ENCODE data around the gene NAPB.
A peak's percentile ranks its signal among the peaks of the same experiment; 100 is the strongest.
"Not testable (repeated sequence)": the region's sequence is repeated elsewhere in the genome, so short reads cannot be mapped to it uniquely, and the experiment has no call there.

Gene NAPB

GRCh38 chr20:23350196-23350903 lies 70.9 kb downstream of the NAPB start, which contains the start of gene NXT1:
Gene NXT1 (plus strand): TSS chr20:23350791. CDS start chr20:23354042, 3,251 bp downstream.
- TF ChIP-seq TAF1 (IDR thresholded peaks at IDR 0.05; ENCODE audit: borderline replicate concordance, low read depth, low read length), result no peak
- TF ChIP-seq POLR2AphosphoS5 (IDR thresholded peaks at IDR 0.05; ENCODE audit: low read depth, low read length), result peak; percentile 79
- peak; percentile 77; the same call in 1 of the 2 replicates for TF ChIP-seq POLR2A (IDR thresholded peaks at IDR 0.05; ENCODE audit: low read depth, low read length)
- DNase-seq (ENCODE audit: insufficient read length), result peak; percentile 81
- peak; percentile 97 for FAIRE-seq

GRCh38 chr20:23349338-23350195 lies 71.7 kb downstream of the NAPB start:
- no peak for FAIRE-seq
- peak; percentile 67 for DNase-seq (ENCODE audit: insufficient read length)
- no peak for TF ChIP-seq POLR2A (IDR thresholded peaks at IDR 0.05; ENCODE audit: low read depth, low read length)
- TF ChIP-seq TAF1 (IDR thresholded peaks at IDR 0.05; ENCODE audit: borderline replicate concordance, low read depth, low read length), result no peak
- TF ChIP-seq POLR2AphosphoS5 (IDR thresholded peaks at IDR 0.05; ENCODE audit: low read depth, low read length), result no peak

GRCh38 chr20:23348510-23348909 lies 72.8 kb downstream of the NAPB start:
- not testable (repeated sequence) for FAIRE-seq; DNase-seq (ENCODE audit: insufficient read length)

- no peak for TF ChIP-seq TAF1 (IDR thresholded peaks at IDR 0.05; ENCODE audit: borderline replicate concordance, low read depth, low read length)
- TF ChIP-seq POLR2AphosphoS5 (IDR thresholded peaks at IDR 0.05; ENCODE audit: low read depth, low read length), result no peak
- TF ChIP-seq POLR2A (IDR thresholded peaks at IDR 0.05; ENCODE audit: low read depth, low read length), result no peak
- FAIRE-seq, result no peak
- DNase-seq (ENCODE audit: insufficient read length), result no peak
Observed at GRCh38 chr20:23347791-23348190, 73.5 kb downstream of the NAPB start.

- TF ChIP-seq TAF1 (IDR thresholded peaks at IDR 0.05; ENCODE audit: borderline replicate concordance, low read depth, low read length), result no peak
- TF ChIP-seq POLR2A (IDR thresholded peaks at IDR 0.05; ENCODE audit: low read depth, low read length), result no peak
- no peak for TF ChIP-seq POLR2AphosphoS5 (IDR thresholded peaks at IDR 0.05; ENCODE audit: low read depth, low read length)
- FAIRE-seq (no peak), DNase-seq (ENCODE audit: insufficient read length) (no peak)
Observed at GRCh38 chr20:23346002-23346401, 75.3 kb downstream of the NAPB start.

GRCh38 chr20:23344336-23344735 lies 77.0 kb downstream of the NAPB start:
- FAIRE-seq (no peak), DNase-seq (ENCODE audit: insufficient read length) (no peak)
- TF ChIP-seq POLR2A (IDR thresholded peaks at IDR 0.05; ENCODE audit: low read depth, low read length) (no peak), POLR2AphosphoS5 (IDR thresholded peaks at IDR 0.05; ENCODE audit: low read depth, low read length) (no peak)

- no peak for TF ChIP-seq POLR2AphosphoS5 (IDR thresholded peaks at IDR 0.05; ENCODE audit: low read depth, low read length)
- TF ChIP-seq POLR2A (IDR thresholded peaks at IDR 0.05; ENCODE audit: low read depth, low read length), result no peak
- no peak for TF ChIP-seq TAF1 (IDR thresholded peaks at IDR 0.05; ENCODE audit: borderline replicate concordance, low read depth, low read length)
- FAIRE-seq (no peak), DNase-seq (ENCODE audit: insufficient read length) (no peak)
Observed at GRCh38 chr20:23343590-23343989, 77.7 kb downstream of the NAPB start.

- DNase-seq (ENCODE audit: insufficient read length) (peak; percentile 31), FAIRE-seq (no peak)
- no peak for TF ChIP-seq POLR2AphosphoS5 (IDR thresholded peaks at IDR 0.05; ENCODE audit: low read depth, low read length)
- no peak for TF ChIP-seq TAF1 (IDR thresholded peaks at IDR 0.05; ENCODE audit: borderline replicate concordance, low read depth, low read length)
- no peak for TF ChIP-seq POLR2A (IDR thresholded peaks at IDR 0.05; ENCODE audit: low read depth, low read length)
Observed at GRCh38 chr20:23341073-23341472, 80.2 kb downstream of the NAPB start.

- FAIRE-seq, result peak; percentile 74
- TF ChIP-seq POLR2AphosphoS5 (IDR thresholded peaks at IDR 0.05; ENCODE audit: low read depth, low read length) (no peak), POLR2A (IDR thresholded peaks at IDR 0.05; ENCODE audit: low read depth, low read length) (no peak), TAF1 (IDR thresholded peaks at IDR 0.05; ENCODE audit: borderline replicate concordance, low read depth, low read length) (no peak)
- peak; percentile 34 for DNase-seq (ENCODE audit: insufficient read length)
Observed at GRCh38 chr20:23340524-23340923, 80.8 kb downstream of the NAPB start.

- DNase-seq (ENCODE audit: insufficient read length) (no peak), FAIRE-seq (no peak)
- no peak for TF ChIP-seq TAF1 (IDR thresholded peaks at IDR 0.05; ENCODE audit: borderline replicate concordance, low read depth, low read length)
- no peak for TF ChIP-seq POLR2A (IDR thresholded peaks at IDR 0.05; ENCODE audit: low read depth, low read length)
- no peak for TF ChIP-seq POLR2AphosphoS5 (IDR thresholded peaks at IDR 0.05; ENCODE audit: low read depth, low read length)
Observed at GRCh38 chr20:23339986-23340385, 81.3 kb downstream of the NAPB start.

GRCh38 chr20:23337312-23337711 lies 84.0 kb downstream of the NAPB start:
- TF ChIP-seq POLR2A (IDR thresholded peaks at IDR 0.05; ENCODE audit: low read depth, low read length), result no peak
- no peak for TF ChIP-seq TAF1 (IDR thresholded peaks at IDR 0.05; ENCODE audit: borderline replicate concordance, low read depth, low read length)
- no peak for TF ChIP-seq POLR2AphosphoS5 (IDR thresholded peaks at IDR 0.05; ENCODE audit: low read depth, low read length)
- DNase-seq (ENCODE audit: insufficient read length) (no peak), FAIRE-seq (no peak)

- no peak for FAIRE-seq
- TF ChIP-seq POLR2AphosphoS5 (IDR thresholded peaks at IDR 0.05; ENCODE audit: low read depth, low read length) (no peak), POLR2A (IDR thresholded peaks at IDR 0.05; ENCODE audit: low read depth, low read length) (no peak), TAF1 (IDR thresholded peaks at IDR 0.05; ENCODE audit: borderline replicate concordance, low read depth, low read length) (no peak)
Observed at GRCh38 chr20:23336476-23336875, 84.8 kb downstream of the NAPB start.

More at GRCh38 chr20:23336476-23336875, 84.8 kb downstream of the NAPB start:
- DNase-seq (ENCODE audit: insufficient read length), result no peak
